Stromal cell of bone marrow (primary cell): ENCODE measurements around the gene MTNR1B.

ENCODE experiments used
- DNase-seq: peaks from one replicate; pipeline ENCODE4 v3.0.0-alpha.2; 2012; ENCODE audit warnings: low read depth

MTNR1B gene

GRCh38 chr11:92978271-92979111, 9.0 kb downstream of the MTNR1B start:
- peak; percentile 31 for DNase-seq

GRCh38 chr11:92979176-92979575, 9.7 kb downstream of the MTNR1B start:
- DNase-seq: peak; percentile 25

GRCh38 chr11:92980312-92980711, 10.9 kb downstream of the MTNR1B start:
- DNase-seq: no peak

GRCh38 chr11:92981508-92982043, 12.1 kb downstream of the MTNR1B start:
- DNase-seq: no peak

GRCh38 chr11:92986585-92986984, 17.1 kb downstream of the MTNR1B start:
- DNase-seq: no peak

GRCh38 chr11:92993004-92993403, 23.6 kb downstream of the MTNR1B start:
- no peak for DNase-seq

- peak; percentile 60 for DNase-seq
Observed at GRCh38 chr11:93000511-93001476, 31.3 kb downstream of the MTNR1B start.

GRCh38 chr11:93001806-93002205, 32.4 kb downstream of the MTNR1B start:
- no peak for DNase-seq

GRCh38 chr11:93002380-93002779, 32.9 kb downstream of the MTNR1B start:
- no peak for DNase-seq

- no peak for DNase-seq
Observed at GRCh38 chr11:93005239-93005638, 35.8 kb downstream of the MTNR1B start.

GRCh38 chr11:93013646-93014045, 44.2 kb downstream of the MTNR1B start:
- no peak for DNase-seq

GRCh38 chr11:93016595-93016994, 47.1 kb downstream of the MTNR1B start:
- DNase-seq: no peak

- DNase-seq: no peak
Observed at GRCh38 chr11:93017821-93018690, 48.6 kb downstream of the MTNR1B start.

GRCh38 chr11:93020248-93021046, 51.0 kb downstream of the MTNR1B start:
- peak; percentile 47 for DNase-seq

- no peak for DNase-seq
Observed at GRCh38 chr11:93024369-93024768, 54.9 kb downstream of the MTNR1B start.

- DNase-seq: no peak
Observed at GRCh38 chr11:93025558-93026255, 56.3 kb downstream of the MTNR1B start.

GRCh38 chr11:93028960-93029522, 59.6 kb downstream of the MTNR1B start:
- no peak for DNase-seq

- no peak for DNase-seq
Observed at GRCh38 chr11:93031386-93031785, 61.9 kb downstream of the MTNR1B start.
